ENCODE data around the gene PLPP7. TPM values are rescaled to one million over a fixed set of nuclear protein-coding genes. Genes with fewer than 3 reads are reported as not detected.

Gene PLPP7
- polyA plus RNA-seq, 1 donor from 2014 or later = 0.87 TPM

- no peaks in the 10 kb centered on the region for H4K20me1 ChIP-seq (ENCODE audit: insufficient read depth)
- no peaks in the 10 kb centered on the region for H3K9me3 ChIP-seq (ENCODE audit: low read length)
- no peaks in the 10 kb centered on the region for H3K9me2 ChIP-seq (ENCODE audit: insufficient read depth, low read length)
- H3K79me2 ChIP-seq (replicated peaks; ENCODE audit: insufficient read depth, low read length) = no peaks in the 10 kb centered on the region
- H3K27me3 ChIP-seq (ENCODE audit: insufficient read depth, low read depth, low read length) = peaks cover 29% of the 10 kb centered on the region
- TF ChIP-seq EZH2 (IDR thresholded peaks at IDR 0.05; ENCODE audit: borderline replicate concordance, insufficient read depth, low read length, poor library complexity, severe bottlenecking) (peak; percentile 56), TAF1 (IDR thresholded peaks at IDR 0.05; ENCODE audit: low read depth) (no peak)
- H3K9ac ChIP-seq (ENCODE audit: low read length) = peak within 1 kb of the TSS; percentile 50
- H2AFZ ChIP-seq (ENCODE audit: low read depth, low read length) = no peak within 1 kb of the TSS
- no peak within 1 kb of the TSS for H3K4me2 ChIP-seq (ENCODE audit: low read length)
- no peaks in the 10 kb centered on the region for H3F3A ChIP-seq (ENCODE audit: insufficient read depth, low read length, poor library complexity, severe bottlenecking)
- no peaks in the 10 kb centered on the region for H3K36me3 ChIP-seq (ENCODE audit: insufficient read depth, low read length)
- no peak within 1 kb of the TSS for H3K27ac ChIP-seq (ENCODE audit: low read length)
- peak within 1 kb of the TSS; percentile 62 for H3K4me3 ChIP-seq (ENCODE audit: low read length)
Observed at GRCh38 chr9:131276094-131276888, 13.2 kb upstream of the PLPP7 start, which contains the start of gene FAM78A. Gene FAM78A (minus strand): TSS chr9:131276510. CDS start chr9:131276179, 331 bp downstream.

DNA sequence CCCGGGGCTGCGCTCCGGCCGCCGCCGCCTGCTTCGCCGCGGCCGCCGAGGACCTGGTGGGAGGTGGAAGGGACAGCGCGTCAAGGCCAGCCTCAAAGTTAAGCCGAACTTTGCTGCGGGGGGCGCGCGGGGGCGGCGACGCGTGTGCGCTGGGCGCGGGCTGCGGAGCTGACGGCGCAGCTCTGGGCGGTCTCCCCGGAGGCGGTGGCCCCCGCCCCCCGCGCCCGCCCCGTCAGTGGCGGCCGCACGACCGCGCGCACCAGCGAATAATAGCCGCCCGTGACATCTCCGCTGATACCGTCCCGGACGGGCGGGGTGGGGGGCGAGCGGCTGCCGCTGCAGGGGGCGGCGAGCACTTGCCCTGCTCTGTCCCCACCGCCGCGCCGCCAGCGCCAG lies 12.6 kb upstream of the PLPP7 start:
- no peak overlapping the region for H3K4me2 ChIP-seq (ENCODE audit: low read length)
- TF ChIP-seq TAF1 (IDR thresholded peaks at IDR 0.05; ENCODE audit: low read depth) = no peak
- no peak for TF ChIP-seq POLR2AphosphoS5 (IDR thresholded peaks at IDR 0.05)
- TF ChIP-seq, protein P1, sequence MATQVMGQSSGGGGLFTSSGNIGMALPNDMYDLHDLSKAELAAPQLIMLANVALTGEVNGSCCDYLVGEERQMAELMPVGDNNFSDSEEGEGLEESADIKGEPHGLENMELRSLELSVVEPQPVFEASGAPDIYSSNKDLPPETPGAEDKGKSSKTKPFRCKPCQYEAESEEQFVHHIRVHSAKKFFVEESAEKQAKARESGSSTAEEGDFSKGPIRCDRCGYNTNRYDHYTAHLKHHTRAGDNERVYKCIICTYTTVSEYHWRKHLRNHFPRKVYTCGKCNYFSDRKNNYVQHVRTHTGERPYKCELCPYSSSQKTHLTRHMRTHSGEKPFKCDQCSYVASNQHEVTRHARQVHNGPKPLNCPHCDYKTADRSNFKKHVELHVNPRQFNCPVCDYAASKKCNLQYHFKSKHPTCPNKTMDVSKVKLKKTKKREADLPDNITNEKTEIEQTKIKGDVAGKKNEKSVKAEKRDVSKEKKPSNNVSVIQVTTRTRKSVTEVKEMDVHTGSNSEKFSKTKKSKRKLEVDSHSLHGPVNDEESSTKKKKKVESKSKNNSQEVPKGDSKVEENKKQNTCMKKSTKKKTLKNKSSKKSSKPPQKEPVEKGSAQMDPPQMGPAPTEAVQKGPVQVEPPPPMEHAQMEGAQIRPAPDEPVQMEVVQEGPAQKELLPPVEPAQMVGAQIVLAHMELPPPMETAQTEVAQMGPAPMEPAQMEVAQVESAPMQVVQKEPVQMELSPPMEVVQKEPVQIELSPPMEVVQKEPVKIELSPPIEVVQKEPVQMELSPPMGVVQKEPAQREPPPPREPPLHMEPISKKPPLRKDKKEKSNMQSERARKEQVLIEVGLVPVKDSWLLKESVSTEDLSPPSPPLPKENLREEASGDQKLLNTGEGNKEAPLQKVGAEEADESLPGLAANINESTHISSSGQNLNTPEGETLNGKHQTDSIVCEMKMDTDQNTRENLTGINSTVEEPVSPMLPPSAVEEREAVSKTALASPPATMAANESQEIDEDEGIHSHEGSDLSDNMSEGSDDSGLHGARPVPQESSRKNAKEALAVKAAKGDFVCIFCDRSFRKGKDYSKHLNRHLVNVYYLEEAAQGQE (IDR thresholded peaks at IDR 0.05; ENCODE audit: borderline replicate concordance) = no peak
- no peak for TF ChIP-seq EZH2 (IDR thresholded peaks at IDR 0.05; ENCODE audit: borderline replicate concordance, insufficient read depth, low read length, poor library complexity, severe bottlenecking)
- TF ChIP-seq EP300 (conservative IDR thresholded peaks at IDR 0.05; ENCODE audit: poor library complexity, severe bottlenecking) = no peak
- no peak for TF ChIP-seq SMC3 (conservative IDR thresholded peaks at IDR 0.05; ENCODE audit: poor library complexity)
- no peak for TF ChIP-seq MXI1 (conservative IDR thresholded peaks at IDR 0.05; ENCODE audit: poor library complexity, severe bottlenecking)
- TF ChIP-seq, protein P2, sequence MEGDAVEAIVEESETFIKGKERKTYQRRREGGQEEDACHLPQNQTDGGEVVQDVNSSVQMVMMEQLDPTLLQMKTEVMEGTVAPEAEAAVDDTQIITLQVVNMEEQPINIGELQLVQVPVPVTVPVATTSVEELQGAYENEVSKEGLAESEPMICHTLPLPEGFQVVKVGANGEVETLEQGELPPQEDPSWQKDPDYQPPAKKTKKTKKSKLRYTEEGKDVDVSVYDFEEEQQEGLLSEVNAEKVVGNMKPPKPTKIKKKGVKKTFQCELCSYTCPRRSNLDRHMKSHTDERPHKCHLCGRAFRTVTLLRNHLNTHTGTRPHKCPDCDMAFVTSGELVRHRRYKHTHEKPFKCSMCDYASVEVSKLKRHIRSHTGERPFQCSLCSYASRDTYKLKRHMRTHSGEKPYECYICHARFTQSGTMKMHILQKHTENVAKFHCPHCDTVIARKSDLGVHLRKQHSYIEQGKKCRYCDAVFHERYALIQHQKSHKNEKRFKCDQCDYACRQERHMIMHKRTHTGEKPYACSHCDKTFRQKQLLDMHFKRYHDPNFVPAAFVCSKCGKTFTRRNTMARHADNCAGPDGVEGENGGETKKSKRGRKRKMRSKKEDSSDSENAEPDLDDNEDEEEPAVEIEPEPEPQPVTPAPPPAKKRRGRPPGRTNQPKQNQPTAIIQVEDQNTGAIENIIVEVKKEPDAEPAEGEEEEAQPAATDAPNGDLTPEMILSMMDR (IDR thresholded peaks at IDR 0.05; ENCODE audit: poor library complexity, severe bottlenecking) = no peak
- no peak for TF ChIP-seq RAD21 (conservative IDR thresholded peaks at IDR 0.05)
- H3K9ac ChIP-seq (ENCODE audit: low read length) = peak overlapping the region; percentile 50
- no peak overlapping the region for H2AFZ ChIP-seq (ENCODE audit: low read depth, low read length)
- no peak overlapping the region for H3K27ac ChIP-seq (ENCODE audit: low read length)
- H3K36me3 ChIP-seq (ENCODE audit: insufficient read depth, low read length) = no peaks in the 10 kb centered on the region
- peaks cover 33% of the 10 kb centered on the region for H3K27me3 ChIP-seq (ENCODE audit: insufficient read depth, low read depth, low read length)
- no peaks in the 10 kb centered on the region for H3K79me2 ChIP-seq (replicated peaks; ENCODE audit: insufficient read depth, low read length)
- H3F3A ChIP-seq (ENCODE audit: insufficient read depth, low read length, poor library complexity, severe bottlenecking) = no peaks in the 10 kb centered on the region
- H3K9me3 ChIP-seq (ENCODE audit: low read length) = no peaks in the 10 kb centered on the region
- H3K4me3 ChIP-seq (ENCODE audit: low read length) = peak overlapping the region; percentile 62
- no peaks in the 10 kb centered on the region for H4K20me1 ChIP-seq (ENCODE audit: insufficient read depth)
- H3K9me2 ChIP-seq (ENCODE audit: insufficient read depth, low read length) = no peaks in the 10 kb centered on the region
